Esophagus muscularis mucosa (tissue), 4 donors: ENCODE results near the gene UGT1A4. TPM values are rescaled to one million over a fixed set of nuclear protein-coding genes. Genes with fewer than 3 reads are reported as not detected.

Source experiments
- DNase-seq: peaks from one replicate; pipeline ENCODE4 v3.0.0-alpha.2; 2017; ENCODE audit errors: extremely low spot score
- H3K27ac ChIP-seq, 4 donors: fragments of 200-600 bp; sonication (generic); replicated peaks in 1 of 4; 1 replicate in 3 of 4; 2 replicates in 1 of 4; pipeline ENCODE4 v1.5.1; 2016 to 2019; ENCODE audit warnings: mild to moderate bottlenecking in 1 of 4
- H3K27me3 ChIP-seq, 4 donors: fragments of 200-600 bp; sonication (generic); one replicate each; pipeline versions ENCODE4 v1.5.1 to v1.6.0; 2016 to 2019
- H3K36me3 ChIP-seq, 4 donors: fragments of 200-600 bp; sonication (generic); one replicate each; pipeline ENCODE4 v1.5.1; 2016 to 2019
- H3K4me1 ChIP-seq, 4 donors: fragments of 200-600 bp; sonication (generic); one replicate each; pipeline ENCODE4 v1.5.1; 2016 to 2019
- H3K4me3 ChIP-seq, 4 donors: fragments of 200-600 bp; sonication (generic); 1 replicate in 2 of 4; 2 replicates in 2 of 4; pipeline ENCODE4 v1.5.1; 2016 to 2019; ENCODE audit warnings: mild to moderate bottlenecking in 4 of 4, moderate library complexity in 1 of 4
- H3K9me3 ChIP-seq, 4 donors: fragments of 200-600 bp; sonication (generic); 1 replicate in 3 of 4; 2 replicates in 1 of 4; pipeline ENCODE4 v1.5.1; 2016 to 2019
- EP300 ChIP-seq: sonication (generic); formaldehyde crosslinking; IDR thresholded peaks from one replicate; pipeline ENCODE4 v1.6.1; 2017; ENCODE audit warnings: antibody characterized with exemption
- POLR2A ChIP-seq: fragments of 450-650 bp; IDR thresholded peaks from one replicate; pipeline ENCODE4 v1.6.1; 2017; ENCODE audit warnings: antibody characterized with exemption, moderate library complexity, mild to moderate bottlenecking, low read depth
- POLR2AphosphoS5 ChIP-seq, 2 donors: sonication (generic); formaldehyde crosslinking; IDR thresholded peaks; one replicate each; pipeline ENCODE4 v1.6.1; 2017; ENCODE audit warnings: antibody characterized with exemption in 2 of 2
- WGBS: methylation state at CpG from one replicate; pipeline ENCODE4 v1.1.5; 2018; 5-methylcytosine and 5-hydroxymethylcytosine counted together
- intact Hi-C: fragments of 100-400 bp; cut with DNase I; formaldehyde crosslinking; loops from one replicate; pipeline ENCODE4 v1.15.1; 2023
- total RNA-seq, 4 donors: library from RNA; depleted of rRNA; stranded (reverse); fragments of >200 nt; gene quantifications; one replicate each; pipeline versions ENCODE4 v1.1.0 to v1.2.1, GENCODE V29; 2016
- TF ChIP-seq, protein P1 (sequence below), 3 experiments: fragments of 200-600 bp in 2 of 3; fragments of 450-650 bp in 1 of 3; sonication (generic) in 2 of 3; IDR thresholded peaks; one replicate each; pipeline ENCODE4 v1.5.1; 2017 to 2019; ENCODE audit warnings: antibody characterized with exemption in 3 of 3, mild to moderate bottlenecking in 2 of 3, moderate library complexity in 1 of 3

Gene UGT1A4
- total RNA-seq, 4 donors from 2014 or later = not detected

DNA sequence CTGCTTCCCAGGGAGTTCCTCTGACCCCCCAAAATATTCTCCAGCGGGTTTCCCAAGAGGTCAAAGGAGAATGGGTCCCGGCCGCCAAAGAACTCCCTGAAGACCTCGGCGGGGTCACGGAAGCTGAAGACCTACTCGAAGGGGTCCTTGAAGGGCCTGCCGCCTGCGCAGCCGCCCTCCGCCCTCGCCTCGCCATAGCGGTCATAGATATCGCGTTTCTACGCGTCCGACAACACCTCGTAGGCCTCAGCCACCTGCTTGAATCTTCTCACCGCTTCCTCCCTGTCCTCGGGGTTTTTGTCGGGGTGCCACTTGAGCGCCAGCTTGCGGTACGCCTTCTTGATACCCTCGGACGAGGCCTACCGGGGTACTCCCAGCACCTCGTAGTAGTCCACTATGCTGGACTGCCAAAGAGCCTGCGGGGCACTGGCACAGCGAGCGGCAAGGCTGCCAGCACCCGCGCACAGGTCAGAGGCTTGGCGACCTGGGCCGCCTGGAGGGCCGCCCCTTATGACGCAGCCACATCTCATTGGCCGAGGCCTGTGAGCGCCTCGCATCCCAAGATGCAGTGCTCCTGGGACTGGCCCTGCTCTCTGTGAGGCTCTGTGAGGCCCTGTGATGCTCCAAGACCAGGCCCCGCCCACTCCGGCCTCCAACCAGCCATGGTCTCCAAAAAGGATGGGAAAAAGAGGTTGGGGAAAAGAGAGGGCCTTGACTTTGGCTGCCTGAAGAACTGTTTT lies 36.5 kb downstream of the UGT1A4 start:
- TF ChIP-seq, protein P1, sequence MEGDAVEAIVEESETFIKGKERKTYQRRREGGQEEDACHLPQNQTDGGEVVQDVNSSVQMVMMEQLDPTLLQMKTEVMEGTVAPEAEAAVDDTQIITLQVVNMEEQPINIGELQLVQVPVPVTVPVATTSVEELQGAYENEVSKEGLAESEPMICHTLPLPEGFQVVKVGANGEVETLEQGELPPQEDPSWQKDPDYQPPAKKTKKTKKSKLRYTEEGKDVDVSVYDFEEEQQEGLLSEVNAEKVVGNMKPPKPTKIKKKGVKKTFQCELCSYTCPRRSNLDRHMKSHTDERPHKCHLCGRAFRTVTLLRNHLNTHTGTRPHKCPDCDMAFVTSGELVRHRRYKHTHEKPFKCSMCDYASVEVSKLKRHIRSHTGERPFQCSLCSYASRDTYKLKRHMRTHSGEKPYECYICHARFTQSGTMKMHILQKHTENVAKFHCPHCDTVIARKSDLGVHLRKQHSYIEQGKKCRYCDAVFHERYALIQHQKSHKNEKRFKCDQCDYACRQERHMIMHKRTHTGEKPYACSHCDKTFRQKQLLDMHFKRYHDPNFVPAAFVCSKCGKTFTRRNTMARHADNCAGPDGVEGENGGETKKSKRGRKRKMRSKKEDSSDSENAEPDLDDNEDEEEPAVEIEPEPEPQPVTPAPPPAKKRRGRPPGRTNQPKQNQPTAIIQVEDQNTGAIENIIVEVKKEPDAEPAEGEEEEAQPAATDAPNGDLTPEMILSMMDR (IDR thresholded peaks at IDR 0.05) = no peak
- TF ChIP-seq EP300 (no peak), POLR2A (no peak), POLR2AphosphoS5 (IDR thresholded peaks at IDR 0.05) (no peak)
- WGBS = 93% methylated on average over 36 of the region's 44 CpGs
- Histone ChIP-seq H3K27me3 (no peaks in the 10 kb centered on the region), H3K36me3 (no peaks in the 10 kb centered on the region), H3K4me3 (no peak overlapping the region), H3K9me3 (no peaks in the 10 kb centered on the region), H3K27ac (no peak overlapping the region), H3K4me1 (no peaks in the 10 kb centered on the region)
- intact Hi-C loops = no loop called here
- no peak for DNase-seq

DNA sequence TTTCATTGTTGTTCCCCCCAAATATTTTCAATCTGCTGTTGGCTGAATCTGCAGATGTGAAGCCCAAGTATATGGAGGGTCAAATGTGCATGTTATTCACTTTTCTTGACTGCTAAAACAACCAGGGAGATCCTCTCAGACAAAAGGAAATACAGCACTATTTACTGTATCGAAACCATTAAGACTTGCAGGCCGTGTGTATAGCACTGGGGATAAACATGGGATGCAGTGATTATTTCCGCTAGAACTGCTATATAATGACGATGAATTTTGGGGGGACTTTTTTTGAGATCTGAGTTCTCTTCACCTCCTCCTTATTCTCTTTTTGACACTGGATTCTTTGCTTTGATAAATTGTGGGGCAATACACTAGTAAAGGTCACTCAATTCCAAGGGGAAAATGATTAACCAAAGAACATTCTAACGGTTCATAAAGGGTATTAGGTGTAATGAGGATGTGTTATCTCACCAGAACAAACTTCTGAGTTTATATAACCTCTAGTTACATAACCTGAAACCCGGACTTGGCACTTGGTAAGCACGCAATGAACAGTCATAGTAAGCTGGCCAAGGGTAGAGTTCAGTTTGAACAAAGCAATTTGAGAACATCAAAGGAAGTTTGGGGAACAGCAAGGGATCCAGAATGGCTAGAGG lies 38.0 kb downstream of the UGT1A4 start:
- intact Hi-C loops = no loop called here
- Histone ChIP-seq H3K4me3 (no peak overlapping the region), H3K27me3 (no peaks in the 10 kb centered on the region), H3K9me3 (no peaks in the 10 kb centered on the region), H3K4me1 (no peaks in the 10 kb centered on the region), H3K27ac (no peak overlapping the region), H3K36me3 (no peaks in the 10 kb centered on the region)
- WGBS = 77% methylated on average over 7 of the region's 7 CpGs
- TF ChIP-seq EP300 (no peak), POLR2AphosphoS5 (IDR thresholded peaks at IDR 0.05) (no peak), POLR2A (no peak)
- TF ChIP-seq, protein P1 (IDR thresholded peaks at IDR 0.05) = no peak
- no peak for DNase-seq

DNA sequence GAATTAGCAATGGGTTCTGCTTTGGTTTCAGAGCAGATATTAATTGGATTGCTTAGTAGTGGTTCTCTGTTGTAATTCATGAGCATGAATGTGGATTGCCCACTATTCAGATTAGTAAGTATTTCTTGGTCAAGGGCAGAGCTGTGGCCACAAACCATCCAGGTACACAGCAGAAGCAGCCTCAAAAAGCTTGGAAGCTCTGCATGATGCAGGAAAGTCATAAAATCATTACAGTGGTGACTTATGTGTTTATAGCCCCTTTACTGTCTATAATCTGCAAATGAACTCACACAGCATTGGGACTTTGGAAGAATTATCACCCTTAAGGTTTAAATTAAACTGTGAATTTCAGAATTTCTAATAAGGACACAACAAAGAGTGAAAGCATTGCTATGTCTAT lies 39.6 kb downstream of the UGT1A4 start:
- Histone ChIP-seq H3K4me3 (no peak overlapping the region), H3K9me3 (no peaks in the 10 kb centered on the region), H3K27me3 (no peaks in the 10 kb centered on the region), H3K27ac (no peak overlapping the region), H3K36me3 (no peaks in the 10 kb centered on the region), H3K4me1 (no peaks in the 10 kb centered on the region)
- DNase-seq = no peak
- no peak for TF ChIP-seq POLR2AphosphoS5 (IDR thresholded peaks at IDR 0.05)
- TF ChIP-seq POLR2A = no peak
- TF ChIP-seq, protein P1 (IDR thresholded peaks at IDR 0.05) = no peak
- TF ChIP-seq EP300 = no peak
- intact Hi-C loops = no loop called here

DNA sequence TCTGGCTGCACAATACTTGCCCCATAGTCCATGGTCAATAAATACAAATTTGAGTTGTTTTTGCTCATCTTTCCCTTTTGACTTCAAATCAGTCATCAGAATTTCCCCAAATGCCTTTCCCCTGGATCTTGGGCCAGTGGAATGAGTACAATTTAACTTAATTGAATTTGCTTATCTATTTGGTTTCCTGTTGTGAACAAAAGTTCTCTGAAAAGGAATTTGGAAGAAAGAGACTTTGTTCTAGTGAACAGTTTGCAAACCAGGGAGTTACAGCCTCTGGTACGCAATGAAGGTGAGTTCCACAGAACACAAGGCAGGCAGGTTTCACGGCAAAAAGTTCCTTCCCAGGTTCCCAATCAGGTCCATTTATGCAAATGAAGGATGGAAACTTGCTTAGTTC lies 40.3 kb downstream of the UGT1A4 start:
- no peak overlapping the region for H3K27ac ChIP-seq
- no peak for DNase-seq
- H3K27me3 ChIP-seq = peaks cover 0 to 3% (median 0%) of the 10 kb centered on the region in 4 donors
- 88% methylated on average over 2 of the region's 2 CpGs for WGBS
- H3K9me3 ChIP-seq = no peaks in the 10 kb centered on the region
- TF ChIP-seq EP300 = no peak
- H3K4me3 ChIP-seq = no peak overlapping the region
- H3K36me3 ChIP-seq = no peaks in the 10 kb centered on the region
- intact Hi-C loops = no loop called here
- no peaks in the 10 kb centered on the region for H3K4me1 ChIP-seq

DNA sequence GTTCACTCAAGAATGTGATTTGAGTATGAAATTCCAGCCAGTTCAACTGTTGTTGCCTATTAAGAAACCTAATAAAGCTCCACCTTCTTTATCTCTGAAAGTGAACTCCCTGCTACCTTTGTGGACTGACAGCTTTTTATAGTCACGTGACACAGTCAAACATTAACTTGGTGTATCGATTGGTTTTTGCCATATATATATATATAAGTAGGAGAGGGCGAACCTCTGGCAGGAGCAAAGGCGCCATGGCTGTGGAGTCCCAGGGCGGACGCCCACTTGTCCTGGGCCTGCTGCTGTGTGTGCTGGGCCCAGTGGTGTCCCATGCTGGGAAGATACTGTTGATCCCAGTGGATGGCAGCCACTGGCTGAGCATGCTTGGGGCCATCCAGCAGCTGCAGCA lies 41.5 kb downstream of the UGT1A4 start, which contains the start of gene UGT1A1:
Gene UGT1A1, plus strand, starts transcription at position 228 of the 400 bp plus-strand sequence. Its CDS starts 18 bp downstream, at position 246.
- no peak for DNase-seq
- no peaks in the 10 kb centered on the region for H3K9me3 ChIP-seq
- intact Hi-C loops = no loop called here
- H3K36me3 ChIP-seq = no peaks in the 10 kb centered on the region
- 96% methylated on average over 6 of the region's 6 CpGs for WGBS
- H3K4me3 ChIP-seq = no peak within 1 kb of the TSS
- H3K4me1 ChIP-seq = no peaks in the 10 kb centered on the region
- H3K27me3 ChIP-seq = peaks cover 0 to 14% (median 0%) of the 10 kb centered on the region in 4 donors
- TF ChIP-seq POLR2AphosphoS5 (IDR thresholded peaks at IDR 0.05) = no peak
- TF ChIP-seq, protein P1 (IDR thresholded peaks at IDR 0.05) = no peak
- TF ChIP-seq POLR2A = no peak
- TF ChIP-seq EP300 = no peak
- H3K27ac ChIP-seq = no peak within 1 kb of the TSS
